ENCODE measurements around the gene ADAM10.

ADAM10 gene

GRCh38 chr15:58755956-58756355 lies 6.4 kb upstream of the ADAM10 start:
- no peak for DNase-seq

DNA sequence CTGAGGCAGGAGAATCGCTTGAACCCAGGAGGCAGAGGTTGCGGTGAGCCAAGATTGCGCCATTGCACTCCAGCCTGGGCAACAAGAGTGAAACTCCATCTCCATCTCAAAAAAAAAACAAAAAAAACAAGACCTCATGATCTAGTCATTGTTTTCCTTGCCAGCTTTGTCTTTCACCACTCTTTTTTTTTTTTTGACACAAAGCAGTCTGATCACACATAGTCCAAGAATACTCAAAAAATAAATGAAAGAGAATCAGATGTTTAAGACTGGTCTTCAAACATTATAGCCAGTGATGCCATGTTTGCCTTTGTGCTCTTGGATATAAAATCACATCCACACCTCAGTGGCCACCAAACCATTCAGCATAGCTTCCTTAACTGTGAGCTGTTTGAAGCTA lies 5.8 kb upstream of the ADAM10 start:
- DNase-seq = no peak

GRCh38 chr15:58752716-58753115 lies 3.2 kb upstream of the ADAM10 start:
- DNase-seq = no peak

DNA sequence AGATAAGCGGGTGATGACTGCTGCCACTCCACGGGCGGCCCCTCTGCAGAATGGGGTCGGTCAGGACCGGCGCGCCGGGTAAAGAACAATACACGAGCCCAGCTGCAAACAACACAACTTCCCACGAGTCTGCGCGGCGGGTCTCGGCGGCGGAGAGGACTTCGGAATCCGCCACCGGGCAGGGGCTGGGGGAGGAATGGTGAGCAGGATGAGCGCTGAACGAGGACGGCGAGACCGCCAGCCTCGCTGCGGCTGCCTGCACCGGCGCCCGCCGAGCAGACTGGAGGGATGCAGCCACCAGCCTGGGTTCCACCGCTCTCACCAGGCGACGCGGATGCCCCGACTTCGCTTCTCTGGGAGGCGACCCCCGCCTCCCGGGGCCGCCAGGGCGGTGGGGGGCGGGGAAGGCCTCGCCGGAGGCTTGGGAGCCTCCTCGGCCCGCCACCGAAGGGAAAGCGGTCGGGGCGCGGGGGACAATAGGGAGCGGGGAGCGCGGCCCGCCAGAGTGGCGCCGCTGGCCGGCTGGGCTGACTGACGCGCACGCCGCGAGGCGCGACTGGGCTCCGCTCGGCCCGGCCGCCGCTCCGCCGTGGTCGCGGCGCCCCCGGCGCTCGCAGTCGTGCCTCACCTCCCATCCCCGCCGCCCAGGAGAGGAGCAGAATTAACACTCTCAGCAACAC lies 515 bp downstream of the ADAM10 start:
- peak; percentile 37 for DNase-seq

- DNase-seq = no peak
These were observed 1.3 kb downstream of the ADAM10 start for GRCh38 chr15:58748040-58748851.

DNA sequence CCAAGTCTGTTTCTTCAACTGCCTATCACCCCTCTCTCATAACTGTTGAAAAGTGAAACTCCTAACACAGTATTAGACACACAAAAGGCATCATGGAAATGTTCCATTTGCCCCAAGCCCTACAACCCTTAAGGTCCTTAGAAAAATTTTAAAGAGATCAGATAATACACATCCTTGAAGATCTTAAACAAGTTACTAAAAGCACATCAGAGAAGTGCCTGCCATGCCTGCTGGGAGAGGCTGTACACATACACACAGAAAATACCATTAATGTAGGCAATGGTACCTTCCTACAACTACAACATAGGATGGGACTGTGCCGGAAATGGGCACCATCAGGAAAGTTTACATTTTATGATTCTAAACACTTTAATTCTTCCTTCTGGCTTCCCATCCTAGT lies 3.3 kb downstream of the ADAM10 start:
- peak; percentile 18 for DNase-seq

- peak; percentile 39 for DNase-seq
These were observed 6.5 kb downstream of the ADAM10 start for GRCh38 chr15:58742819-58743502.

GRCh38 chr15:58742022-58742813 lies 7.3 kb downstream of the ADAM10 start:
- DNase-seq = no peak

DNA sequence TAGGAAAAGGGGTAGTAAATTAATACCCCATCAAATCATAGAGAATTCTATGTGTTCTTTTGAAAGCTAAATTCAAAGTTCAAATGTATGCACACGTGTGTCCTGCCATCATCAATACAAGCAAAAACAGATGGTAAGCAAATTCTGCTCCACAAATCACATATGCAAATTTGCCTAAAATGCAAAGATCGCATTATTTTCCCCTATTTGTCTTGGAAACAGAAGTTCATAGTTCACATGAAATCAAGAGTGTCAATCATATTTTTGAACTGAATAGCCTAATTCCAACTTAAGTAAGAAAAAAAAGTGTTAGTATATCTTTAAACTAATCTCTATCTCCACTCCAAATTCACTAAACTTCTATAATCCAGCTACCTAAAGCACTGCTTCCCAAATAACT lies 8.5 kb downstream of the ADAM10 start:
- peak; percentile 74 for DNase-seq

DNA sequence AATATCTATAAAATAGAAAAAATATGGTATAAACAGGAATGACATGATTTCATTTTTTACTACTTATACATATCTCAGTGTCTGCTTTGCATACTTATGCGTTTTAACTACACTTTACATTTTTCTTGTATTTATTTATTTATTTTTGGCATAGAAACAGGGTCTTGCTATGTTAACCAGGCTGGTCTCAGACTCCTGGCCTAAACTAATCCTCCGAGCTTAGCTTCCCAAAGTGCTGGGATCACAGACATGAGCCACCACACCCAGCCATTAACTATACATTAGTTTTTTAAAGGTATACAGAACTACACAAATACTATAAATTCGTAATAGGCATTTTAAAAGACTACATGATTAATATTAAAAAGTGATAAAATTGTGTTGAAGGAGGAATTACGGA lies 9.1 kb downstream of the ADAM10 start:
- no peak for DNase-seq

- DNase-seq = no peak
These were observed 11.3 kb downstream of the ADAM10 start for GRCh38 chr15:58738046-58738707.

DNA sequence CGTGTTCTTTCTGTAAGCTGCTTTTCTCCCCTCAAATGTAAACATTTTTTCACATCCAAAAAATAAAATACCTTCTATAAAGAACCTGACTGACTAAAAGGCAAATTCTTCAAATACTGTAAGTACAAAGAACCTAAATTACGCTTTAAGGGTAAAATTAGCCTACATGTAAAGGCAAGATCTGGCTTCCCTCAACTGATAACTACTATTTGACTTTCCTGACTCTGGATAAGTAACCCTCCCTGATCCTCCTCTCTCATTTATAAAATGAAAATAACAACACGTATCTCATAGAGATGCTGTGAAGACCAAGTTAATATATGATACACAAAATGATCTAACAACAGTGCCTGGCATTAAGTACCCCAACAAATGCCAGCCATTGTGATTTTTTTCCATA lies 12.2 kb downstream of the ADAM10 start:
- no peak for DNase-seq

DNA sequence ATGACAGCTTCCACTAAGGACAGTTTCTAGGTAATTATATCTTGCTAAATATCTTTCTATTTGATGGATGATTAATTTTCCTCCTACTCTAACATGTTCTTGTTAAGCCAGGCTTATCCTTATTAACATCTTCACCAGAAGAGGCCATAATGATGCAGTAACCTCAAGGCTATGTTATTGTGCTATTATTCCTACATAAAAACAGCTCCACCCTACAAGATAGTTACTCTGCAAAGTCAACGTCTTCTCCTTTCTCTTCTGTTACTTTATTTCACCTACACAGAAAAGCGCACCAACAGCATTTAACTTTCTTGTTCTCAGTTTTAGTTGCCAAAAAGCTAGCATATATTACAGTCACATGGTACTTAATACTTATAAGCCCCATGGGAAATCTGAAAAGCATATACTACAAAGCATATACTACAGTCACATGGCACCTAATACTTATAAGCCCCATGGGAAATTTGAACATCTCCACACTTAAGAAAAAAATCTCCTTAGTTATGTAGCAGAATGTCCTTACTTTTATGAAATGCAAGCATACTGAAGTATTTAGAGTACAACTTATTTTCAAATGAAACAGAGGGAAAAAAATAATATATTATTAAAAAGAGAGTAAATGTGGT lies 13.4 kb downstream of the ADAM10 start:
- DNase-seq = no peak

DNA sequence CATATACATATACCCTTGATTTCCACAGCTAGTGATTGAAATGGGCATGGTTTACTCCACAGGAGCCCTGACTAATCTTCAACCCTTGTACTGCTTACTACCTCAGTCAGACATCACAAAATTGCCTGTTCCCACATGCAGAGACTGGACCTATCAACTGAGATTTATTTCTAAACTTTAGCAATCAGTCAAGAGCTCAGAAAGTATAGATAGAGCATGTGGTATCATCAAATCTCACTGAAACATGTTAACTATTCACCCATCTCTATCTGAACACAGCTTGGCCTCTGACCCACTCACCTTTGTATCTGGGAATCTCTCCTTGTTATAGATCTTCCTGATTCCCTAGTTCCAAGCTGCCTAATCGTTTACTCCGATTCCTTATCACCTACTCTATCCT lies 14.6 kb downstream of the ADAM10 start:
- DNase-seq = no peak

- no peak for DNase-seq
These were observed 16.7 kb downstream of the ADAM10 start for GRCh38 chr15:58732625-58733363.

GRCh38 chr15:58731756-58732535 lies 17.6 kb downstream of the ADAM10 start:
- no peak for DNase-seq

DNA sequence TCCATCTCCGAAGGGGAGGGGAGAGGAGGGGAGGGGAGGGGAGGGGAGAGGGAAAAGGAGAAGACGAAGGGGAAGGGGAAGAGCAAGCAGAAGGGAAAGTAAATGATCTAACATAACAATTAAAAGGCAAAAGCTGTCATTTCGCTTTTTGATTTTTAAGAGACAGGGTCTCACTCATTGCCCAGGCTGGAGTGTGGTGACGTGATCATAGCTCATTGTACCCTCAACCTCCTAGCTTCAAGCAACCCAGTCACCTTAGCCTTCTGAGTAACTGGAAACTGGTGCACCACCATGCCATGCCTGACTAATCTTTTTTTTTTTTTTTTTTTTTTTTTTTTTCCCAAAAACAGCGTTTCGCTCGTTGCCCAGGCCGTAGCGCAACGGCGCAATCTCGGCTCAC lies 22.6 kb downstream of the ADAM10 start:
- DNase-seq = no peak

DNA sequence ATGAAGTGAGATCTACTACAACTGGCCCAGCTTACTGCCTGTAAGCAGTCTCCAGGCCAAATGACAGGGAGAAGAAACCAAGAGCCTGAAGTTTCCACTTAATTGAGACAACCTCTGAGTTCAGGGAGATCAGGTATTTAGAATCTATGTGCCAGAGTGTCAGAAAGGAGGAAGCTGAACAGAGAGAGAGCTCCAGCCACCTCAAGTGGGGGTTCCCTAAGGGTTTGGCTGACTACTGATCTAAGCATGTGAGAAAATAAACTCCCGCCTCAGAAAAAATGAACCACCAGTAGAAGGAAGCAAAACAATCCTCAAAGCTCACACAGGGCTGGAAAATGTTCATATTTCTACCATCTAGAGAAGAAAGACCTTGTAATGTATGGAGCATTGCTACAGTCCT lies 25.0 kb downstream of the ADAM10 start:
- DNase-seq = no peak

GRCh38 chr15:58717357-58717756 lies 32.1 kb downstream of the ADAM10 start:
- no peak for DNase-seq

- DNase-seq = no peak
These were observed 33.5 kb downstream of the ADAM10 start for GRCh38 chr15:58716027-58716426.

Data from NCI-H526 treated with DMSO at 0.1 percent for 48 hours (cell line).